Right ventricle myocardium superior (tissue), 1 donor: ENCODE data around the gene MANEA. TPM values are rescaled to one million over a fixed set of nuclear protein-coding genes. Genes with fewer than 3 reads are reported as not detected.
A peak's percentile ranks its signal among the peaks of the same experiment; 100 is the strongest.
"Not testable (repeated sequence)": the region's sequence is repeated elsewhere in the genome, so short reads cannot be mapped to it uniquely, and the experiment has no call there.

Source experiments
- ATAC-seq: fragments of 200-7000 bp; cut with Tn5 transposase; one replicate; pipeline ENCODE4 v1.9.1; 2020; ENCODE audit warnings: mild to moderate bottlenecking; ENCODE audit not compliant: poor library complexity
- DNase-seq: peaks from one replicate; pipeline ENCODE4 v3.0.0-alpha.2; 2020
- intact Hi-C: fragments of 100-400 bp; cut with DNase I; formaldehyde crosslinking; loops from one replicate; pipeline ENCODE4 v1.11.2; 2022
- total RNA-seq: library from RNA; stranded (reverse); fragmentation: NEBNext Ultra II Directional; extraction: Animal tissue kit (Norgen Biotek cat#: 25700); gene quantifications from one replicate; pipeline ENCODE4 v1.2.1, GENCODE V29; 2021
- donor health status: DM: no; HTN: yes; CAD: no; lungs with severe emphysema.

The MANEA gene
- total RNA-seq, 1 donor from 2014 or later: 5.2 TPM

- ATAC-seq: no peak
- no peak for DNase-seq
- intact Hi-C loops: no loop called here
These were observed 384 bp upstream of the MANEA start for GRCh38 chr6:95576998-95577303.

- intact Hi-C loops: no loop called here
- ATAC-seq (peak; percentile 24), DNase-seq (no peak)
These were observed 723 bp downstream of the MANEA start for GRCh38 chr6:95578106-95578410.

GRCh38 chr6:95581073-95581472 lies 3.7 kb downstream of the MANEA start:
- ATAC-seq (no peak), DNase-seq (no peak)
- intact Hi-C loops: no loop called here

GRCh38 chr6:95584226-95584625 lies 6.9 kb downstream of the MANEA start:
- ATAC-seq, DNase-seq, intact Hi-C loops: not testable (repeated sequence)

GRCh38 chr6:95587989-95588388 lies 10.7 kb downstream of the MANEA start:
- ATAC-seq: no peak
- DNase-seq: no peak
- intact Hi-C loops: no loop called here

GRCh38 chr6:95589067-95589466 lies 11.7 kb downstream of the MANEA start:
- intact Hi-C loops: no loop called here
- no peak for ATAC-seq

GRCh38 chr6:95589826-95590570 lies 12.7 kb downstream of the MANEA start:
- intact Hi-C loops: no loop called here
- DNase-seq: no peak
- no peak for ATAC-seq

More at GRCh38 chr6:95589067-95589466, 11.7 kb downstream of the MANEA start:
- DNase-seq: no peak

GRCh38 chr6:95593025-95593424 lies 15.7 kb downstream of the MANEA start:
- no peak for DNase-seq
- no peak for ATAC-seq
- intact Hi-C loops: no loop called here

GRCh38 chr6:95596021-95596420 lies 18.7 kb downstream of the MANEA start:
- ATAC-seq (no peak), DNase-seq (no peak)
- intact Hi-C loops: no loop called here

GRCh38 chr6:95599706-95600105 lies 22.4 kb downstream of the MANEA start:
- intact Hi-C loops: no loop called here
- no peak for DNase-seq
- ATAC-seq: no peak

GRCh38 chr6:95601133-95601532 lies 23.8 kb downstream of the MANEA start:
- DNase-seq (no peak), ATAC-seq (no peak)
- intact Hi-C loops: no loop called here

GRCh38 chr6:95614094-95614493 lies 36.8 kb downstream of the MANEA start:
- intact Hi-C loops: no loop called here
- ATAC-seq (no peak), DNase-seq (no peak)

GRCh38 chr6:95629551-95629950 lies 52.2 kb downstream of the MANEA start:
- DNase-seq (no peak), ATAC-seq (no peak)
- intact Hi-C loops: no loop called here

- DNase-seq (peak; percentile 30), ATAC-seq (no peak)
- intact Hi-C loops: no loop called here
These were observed 59.5 kb downstream of the MANEA start for GRCh38 chr6:95636552-95637431.

GRCh38 chr6:95648636-95649035 lies 71.3 kb downstream of the MANEA start:
- DNase-seq (no peak), ATAC-seq (no peak)
- intact Hi-C loops: no loop called here

- no peak for ATAC-seq
- DNase-seq: no peak
- intact Hi-C loops: no loop called here
These were observed 72.1 kb downstream of the MANEA start for GRCh38 chr6:95649451-95649850.

- intact Hi-C loops: no loop called here
These were observed 76.8 kb downstream of the MANEA start for GRCh38 chr6:95654176-95654575.

GRCh38 chr6:95658886-95659285 lies 81.6 kb downstream of the MANEA start:
- ATAC-seq: no peak
- intact Hi-C loops: no loop called here
- no peak for DNase-seq

More at GRCh38 chr6:95654176-95654575, 76.8 kb downstream of the MANEA start:
- no peak for DNase-seq
- ATAC-seq: no peak
